Amygdala (tissue), 56 donors: ENCODE data around the gene BCL2.
A peak's percentile ranks its signal among the peaks of the same experiment; 100 is the strongest.
"Not testable (repeated sequence)": the region's sequence is repeated elsewhere in the genome, so short reads cannot be mapped to it uniquely, and the experiment has no call there.

Experiments used
- DNase-seq, 56 donors: peaks; one replicate each; lab custom pipeline; 2025; lab: John Stamatoyannopoulos, UW

Gene BCL2

GRCh38 chr18:63207835-63208234, 111.7 kb downstream of the BCL2 start:
- no peak for DNase-seq

DNA sequence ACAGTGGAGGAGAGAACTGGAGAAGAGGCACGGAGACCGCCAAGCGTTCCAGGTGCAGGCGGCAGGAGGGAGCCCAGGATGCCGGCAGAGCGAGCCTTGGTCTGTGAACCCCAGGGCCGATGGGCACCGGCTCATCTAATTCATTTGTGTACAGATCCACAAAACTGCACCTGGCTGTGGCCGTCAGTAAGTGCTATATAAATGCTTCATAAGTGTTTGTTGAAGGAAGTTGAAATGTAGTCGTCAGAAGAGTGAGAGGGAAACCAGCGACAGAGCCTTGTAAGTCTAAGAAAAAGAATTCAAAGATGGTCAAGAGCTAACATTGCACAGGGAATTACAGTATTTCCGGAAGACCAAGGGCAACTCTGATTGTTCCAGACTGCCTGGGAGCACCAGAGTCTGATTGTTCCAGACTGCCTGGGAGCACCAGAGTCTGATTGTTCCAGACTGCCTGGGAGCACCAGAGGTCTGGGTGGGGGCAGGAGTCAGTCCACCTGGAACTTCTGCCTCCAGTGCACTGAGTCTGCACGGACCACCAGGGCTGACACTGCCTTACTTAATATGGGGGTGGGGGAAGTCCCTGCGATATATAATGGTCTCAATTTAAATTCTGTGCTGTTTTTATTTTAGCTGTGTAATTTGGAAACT, 112.3 kb downstream of the BCL2 start:
- DNase-seq, result no peak

DNA sequence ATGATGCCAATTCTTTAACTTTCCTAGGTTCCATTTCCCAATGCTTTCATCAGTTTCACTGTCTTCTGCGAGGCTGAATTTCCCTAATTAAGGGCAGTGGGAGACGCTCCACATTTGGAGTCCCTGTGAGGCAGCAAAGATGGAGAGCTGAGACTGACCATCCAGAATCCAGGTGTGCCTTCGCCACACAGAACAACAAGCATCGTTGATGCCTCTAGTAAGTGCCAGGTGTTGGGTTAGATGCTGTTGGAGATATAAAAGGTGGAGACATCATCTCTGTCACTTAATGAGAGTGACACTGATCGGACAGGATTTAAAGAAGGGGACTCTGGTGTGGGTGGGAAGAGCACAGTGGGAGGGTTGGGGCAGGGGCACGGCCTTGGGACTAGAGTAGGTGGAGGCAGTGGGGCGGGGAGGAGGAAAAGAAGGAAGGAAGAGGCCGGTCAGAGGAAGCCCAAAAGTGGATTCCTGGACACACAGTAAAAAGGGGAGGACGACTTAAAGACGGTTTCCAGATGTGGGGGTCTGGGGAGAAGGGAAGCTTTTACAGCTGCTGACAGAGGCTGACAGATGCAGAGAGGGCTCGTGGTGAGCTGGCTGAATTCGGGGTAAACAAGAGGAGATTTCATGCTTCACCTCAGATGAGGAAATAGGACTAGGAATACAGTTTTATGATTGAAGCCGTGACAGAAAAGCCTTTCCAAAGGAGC, 113.0 kb downstream of the BCL2 start:
- no peak for DNase-seq

- no peak for DNase-seq
Measured at GRCh38 chr18:63205791-63206252, 113.7 kb downstream of the BCL2 start.

GRCh38 chr18:63203497-63203896, 116.1 kb downstream of the BCL2 start:
- DNase-seq, result no peak

DNA sequence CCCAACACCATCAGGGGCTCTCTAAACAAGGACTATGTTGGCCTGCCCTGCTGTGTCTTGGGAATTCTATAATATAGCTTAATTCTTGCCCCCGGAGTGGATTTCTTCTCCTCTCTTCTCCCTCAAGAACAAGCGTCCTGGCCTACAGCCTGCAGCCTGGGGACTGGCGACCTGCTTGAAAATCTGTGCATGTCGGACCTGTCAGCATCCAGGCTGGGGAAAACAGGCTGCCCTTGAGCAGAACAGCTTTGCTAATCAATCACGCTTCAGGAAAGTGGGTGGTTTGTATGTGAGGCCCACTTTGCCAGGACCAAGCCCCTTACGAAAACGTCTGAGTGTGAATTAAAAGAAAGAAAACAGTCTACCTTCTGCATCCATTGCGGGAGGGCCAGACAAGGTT, 116.7 kb downstream of the BCL2 start:
- DNase-seq, result peak in 16 of 56 donors; percentile 9 to 54 (median 27)

DNA sequence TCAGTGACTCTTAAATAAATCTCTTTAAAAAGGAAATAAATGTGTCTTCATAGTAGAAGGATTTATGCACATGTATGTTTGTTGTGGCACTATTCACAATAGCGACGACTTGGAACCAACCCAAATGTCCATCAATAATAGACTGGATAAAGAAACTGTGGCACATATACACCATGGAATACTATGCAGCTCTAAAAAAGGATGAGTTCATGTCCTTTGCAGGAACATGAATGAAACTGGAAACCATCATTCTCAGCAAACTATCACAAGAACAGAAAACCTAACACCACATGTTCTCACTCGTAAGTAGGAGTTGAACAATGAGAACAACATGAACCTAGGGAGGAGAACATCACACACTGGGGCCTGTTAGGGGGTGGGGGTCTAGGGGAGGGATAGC, 118.1 kb downstream of the BCL2 start:
- DNase-seq, result not testable (repeated sequence)

DNA sequence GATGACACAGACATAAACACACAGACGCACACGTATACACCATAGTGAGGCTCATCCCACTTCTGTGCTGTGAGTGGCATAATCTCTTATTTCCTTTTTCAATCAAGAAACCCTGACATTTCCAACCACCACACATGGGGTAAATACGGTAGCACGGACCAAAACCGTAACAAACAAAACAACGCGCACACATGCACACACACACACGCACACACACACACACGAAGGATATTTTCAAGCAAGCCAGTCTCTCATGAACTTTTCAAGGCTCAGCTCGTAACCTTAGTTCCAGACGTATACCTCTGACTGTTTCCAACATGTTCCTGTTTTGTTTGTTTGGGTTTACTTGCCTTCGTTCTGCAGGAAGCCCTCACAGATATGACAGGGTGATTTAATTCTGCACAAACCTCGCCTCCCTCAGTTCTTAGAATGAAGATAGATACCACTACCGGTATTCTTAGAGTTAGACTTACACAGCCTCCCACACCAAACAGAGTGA, 119.8 kb downstream of the BCL2 start:
- DNase-seq, result no peak

GRCh38 chr18:63198868-63199742, 120.5 kb downstream of the BCL2 start:
- no peak for DNase-seq

GRCh38 chr18:63198098-63198760, 121.3 kb downstream of the BCL2 start:
- no peak for DNase-seq

DNA sequence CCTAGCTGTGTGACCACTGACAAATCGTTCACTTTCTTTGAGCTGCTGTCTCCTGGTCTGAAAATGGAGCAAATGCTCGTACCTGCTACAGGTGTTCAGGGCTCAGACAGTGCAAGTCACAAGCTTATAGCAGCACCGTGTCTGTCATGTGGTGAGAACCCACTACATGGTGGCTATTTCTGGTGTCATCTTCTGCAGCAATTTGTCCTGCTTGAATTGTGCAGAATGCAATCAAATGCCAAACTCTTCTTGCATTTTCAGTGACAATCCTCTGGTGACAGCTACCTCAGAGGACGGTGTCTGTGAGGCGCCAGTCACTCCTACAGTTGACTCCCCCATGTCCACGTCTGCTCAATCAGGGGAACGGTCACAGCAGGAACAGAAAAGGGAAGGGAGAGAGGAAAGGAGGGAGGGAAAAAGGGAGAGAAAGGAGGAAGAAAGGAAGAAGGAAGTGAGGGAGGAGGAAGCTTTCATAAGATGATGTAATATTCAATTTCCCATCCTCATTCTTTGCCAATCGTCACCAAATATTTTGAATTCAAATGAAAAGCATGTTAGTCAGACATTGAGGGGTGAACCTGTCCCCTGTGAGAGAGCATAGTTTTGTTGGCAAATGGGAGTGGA, 122.2 kb downstream of the BCL2 start:
- DNase-seq, result no peak

DNA sequence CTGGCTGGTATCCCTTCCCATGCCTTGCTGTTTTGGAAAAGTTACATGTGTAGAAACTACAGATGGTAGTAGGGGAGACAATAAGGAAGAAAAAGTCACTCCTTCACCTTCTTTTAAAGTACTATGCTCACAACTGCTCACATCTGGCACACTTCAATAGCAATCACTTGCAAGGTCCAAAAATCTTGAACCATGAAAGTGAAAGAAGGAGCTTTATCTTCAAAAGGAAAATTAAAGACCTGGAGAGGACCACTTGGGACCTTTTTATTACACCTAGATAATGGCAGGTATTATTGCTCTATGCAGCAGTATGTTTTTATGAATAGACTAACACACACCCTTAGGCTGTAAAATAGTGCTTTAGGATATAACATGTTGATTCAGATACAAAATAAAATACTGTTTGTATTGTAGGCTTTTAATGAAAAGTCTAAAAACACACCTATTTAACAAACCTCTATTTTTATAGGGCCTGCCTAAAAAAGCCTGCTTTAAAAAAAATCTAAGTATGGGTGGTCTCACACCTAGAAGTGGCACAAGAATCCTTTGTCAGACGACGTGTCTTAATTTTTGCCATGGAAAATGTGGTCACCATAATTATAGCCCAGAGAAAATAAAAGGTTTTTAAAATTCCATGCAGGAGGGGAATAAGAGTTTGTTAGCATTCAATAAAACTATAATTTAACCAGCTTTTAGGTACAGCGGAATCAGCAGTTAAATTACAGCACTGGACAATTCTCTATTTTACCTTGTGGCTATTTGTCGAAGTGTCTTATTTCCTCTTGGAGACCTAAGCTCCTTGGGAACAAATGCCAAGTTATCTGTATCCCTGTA, 124.0 kb downstream of the BCL2 start:
- DNase-seq, result no peak

DNA sequence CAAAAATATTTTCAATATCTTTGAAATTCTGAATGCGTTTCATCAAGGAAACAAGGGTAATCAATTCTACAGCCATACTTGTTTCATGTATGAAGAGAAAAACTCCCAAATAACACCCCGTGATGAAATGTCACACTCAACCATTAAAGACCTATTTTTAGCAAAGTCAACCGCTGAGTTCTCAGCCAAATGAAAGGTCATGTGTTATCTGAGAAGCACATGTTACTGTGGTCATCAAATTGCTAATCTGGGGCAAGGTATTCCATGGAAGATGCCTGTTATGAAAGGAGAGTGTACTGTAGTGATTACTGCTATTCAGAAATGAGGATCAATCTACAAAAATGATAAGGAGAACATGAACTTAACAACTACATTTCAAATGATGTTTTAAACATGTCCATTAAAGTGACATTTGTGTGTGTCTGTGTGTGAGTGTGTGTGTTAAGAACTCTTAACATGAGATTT, 126.7 kb downstream of the BCL2 start:
- no peak for DNase-seq

DNA sequence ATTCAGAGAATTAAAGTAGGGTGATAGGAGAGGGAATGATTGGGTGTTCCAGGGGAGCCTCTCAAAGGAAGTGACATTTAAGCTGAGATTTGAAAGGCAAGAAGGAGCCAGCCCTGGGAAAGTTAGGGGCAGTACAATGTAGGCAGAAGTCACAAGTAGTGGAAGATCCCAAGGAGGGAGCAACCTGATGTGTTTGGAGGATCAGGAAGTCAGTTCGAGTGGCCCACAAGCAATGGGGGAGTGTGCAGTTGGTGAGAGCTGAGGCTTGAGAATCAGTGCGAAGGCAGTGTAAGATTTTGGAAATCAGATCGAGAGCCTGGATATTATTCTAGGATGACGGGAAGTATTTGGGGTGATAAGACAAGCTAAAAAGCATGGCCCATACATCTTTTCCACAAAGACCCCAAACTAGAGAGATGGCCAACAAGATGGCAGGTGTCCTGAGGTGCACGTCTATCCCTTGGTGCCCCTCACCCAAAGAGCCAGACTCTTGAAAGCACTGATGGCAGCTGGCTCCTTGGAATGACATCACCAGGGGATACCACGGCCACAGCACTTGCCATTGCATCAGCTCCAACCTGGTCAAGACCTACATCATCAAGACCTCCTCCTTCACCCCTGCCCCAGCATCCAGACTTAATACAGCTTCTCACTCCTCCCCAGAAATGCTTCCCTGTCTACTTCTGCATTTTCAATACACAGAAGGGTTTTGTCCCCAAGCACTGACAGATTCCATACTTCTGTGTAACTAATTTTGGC, 127.3 kb downstream of the BCL2 start:
- DNase-seq, result no peak

GRCh38 chr18:63191413-63191812, 128.2 kb downstream of the BCL2 start:
- DNase-seq, result no peak

DNA sequence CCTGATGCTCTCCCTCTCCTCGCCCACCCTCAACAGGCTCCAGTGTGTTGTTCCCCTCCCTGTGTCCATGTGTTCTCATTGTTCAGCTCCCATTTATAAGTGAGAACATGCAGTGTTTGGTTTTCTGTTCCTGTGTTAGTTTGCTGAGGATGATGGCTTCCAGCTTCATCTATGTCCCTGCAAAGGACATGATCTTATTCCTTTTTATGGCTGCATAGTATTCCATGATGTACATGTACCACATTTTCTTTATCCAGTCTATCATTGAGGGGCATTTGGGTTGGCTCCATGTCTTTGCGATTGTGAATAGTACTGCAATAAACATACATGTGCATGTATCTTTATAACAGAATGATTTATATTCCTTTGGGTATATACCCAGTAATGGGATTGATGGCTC, 128.7 kb downstream of the BCL2 start:
- DNase-seq, result not testable (repeated sequence)

GRCh38 chr18:63189817-63190216, 129.8 kb downstream of the BCL2 start:
- DNase-seq, result no peak

DNA sequence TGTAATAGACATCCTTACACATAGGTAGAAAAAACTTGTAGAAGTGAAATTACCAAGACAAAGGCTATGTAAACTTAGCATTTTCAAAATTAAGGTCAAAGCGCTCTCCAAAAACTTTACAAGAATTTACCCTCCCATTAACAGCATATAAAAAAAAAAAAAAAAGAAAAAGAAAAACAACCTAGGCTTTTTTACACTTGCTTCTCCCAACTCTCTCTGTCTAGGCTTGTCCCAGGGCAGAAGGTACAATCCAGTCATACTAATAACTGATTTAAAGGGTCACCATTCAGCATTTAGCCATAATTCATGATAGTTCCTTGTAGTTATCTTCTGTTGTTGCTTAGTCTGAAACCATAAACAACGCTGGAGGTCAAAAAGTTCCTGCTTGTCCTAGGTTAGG, 130.5 kb downstream of the BCL2 start:
- no peak for DNase-seq
